Measurements from ENCODE around the gene TSPAN18. TPM values are rescaled to one million over a fixed set of nuclear protein-coding genes. Genes with fewer than 3 reads are reported as not detected.

Gene TSPAN18
- total and polyA plus RNA-seq, 10 of the 15 experiments (the other 5 are each of a cell fraction or from before 2014, with no cell fraction given) = 0.02 to 0.77 (median 0.13) TPM; not detected in 1

DNA sequence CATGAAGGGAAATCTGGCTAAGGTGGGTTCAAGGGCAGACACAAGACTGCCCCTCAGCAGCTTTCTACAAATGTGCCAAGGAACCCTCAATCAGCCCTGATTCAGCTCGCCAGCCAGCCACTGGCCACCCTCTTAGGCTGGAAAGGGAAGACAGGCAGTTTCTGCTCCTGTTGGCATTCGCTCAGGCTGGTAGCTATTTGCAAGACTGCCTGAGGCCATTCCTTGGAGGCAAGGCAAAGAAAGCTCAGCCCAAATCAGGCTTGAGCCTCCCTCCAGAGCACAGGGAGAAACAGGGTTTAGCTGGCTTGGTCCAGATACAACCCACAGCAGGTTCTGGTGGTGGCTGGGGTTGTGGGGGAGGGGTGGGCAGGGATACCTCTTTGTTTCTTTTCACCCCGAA lies 204.7 kb downstream of the TSPAN18 start:
- in situ Hi-C loops (cut with MboI) (loop anchor here (25.0 kb wide), 1 partner anchor 406 kb away; no protein-coding TSS in a partner anchor), intact Hi-C loops (cut with micrococcal nuclease; ENCODE audit: unreplicated experiment) (no loop called here)
- ChIA-PET SMC1A (ENCODE audit: uncharacterized antibody, unreplicated experiment) (interaction anchor here (1.0 to 2.3 kb wide), 2 partner anchors 173 to 175 kb away, joined by 3 to 6 read pairs; no protein-coding TSS in a partner anchor), RAD21 (ENCODE audit: unreplicated experiment) (interaction anchor here (1.2 kb wide), 1 partner anchor 172 kb away, joined by 4 read pairs; no protein-coding TSS in a partner anchor), CTCF (interaction anchor here (1.6 to 16.8 kb wide), 2 partner anchors 29 to 171 kb away, joined by 6 to 571 read pairs; no protein-coding TSS in a partner anchor), POLR2A (no interaction called here)
- no TSS peak for BruUV-seq (replicated peaks)
- DNase-seq (ENCODE audit: low read depth, low spot score) (no peak), ATAC-seq (no peak), FAIRE-seq (no peak)
- no peak overlapping the region for H2AFZ ChIP-seq (ENCODE audit: control insufficient read depth, low read depth, low read length)
- no peaks in the 10 kb centered on the region for H3K36me3 ChIP-seq (ENCODE audit: control insufficient read depth in 2 of 2, insufficient read depth in 2 of 2, low read length in 1 of 2)
- WGBS (ENCODE audit: insufficient coverage, insufficient replicate concordance, low lambda C conversion rate, missing lambda C conversion rate) = 0% methylated on average over 3 of the region's 3 CpGs
- no peaks in the 10 kb centered on the region; the same call in 1 of the 2 replicates for H4K20me1 ChIP-seq (ENCODE audit: control insufficient read depth, insufficient read depth)
- H3K9ac ChIP-seq (ENCODE audit: control insufficient read depth, insufficient read depth, low read length) = no peak overlapping the region
- H3K27ac ChIP-seq (ENCODE audit: control insufficient read depth, insufficient read depth) = no peak overlapping the region
- no peaks in the 10 kb centered on the region for H3K79me2 ChIP-seq (ENCODE audit: control insufficient read depth, insufficient read depth, low read length)
- H3K9me3 ChIP-seq (replicated peaks; ENCODE audit: control insufficient read depth, insufficient read depth, low read length) = no peaks in the 10 kb centered on the region
- no peak overlapping the region for H3K4me3 ChIP-seq
- H3K4me1 ChIP-seq (ENCODE audit: control insufficient read depth, insufficient read depth, low read length) = no peaks in the 10 kb centered on the region
- TF ChIP-seq SIX5 (IDR thresholded peaks at IDR 0.05; ENCODE audit: low read depth, low read length, severe bottlenecking) = no peak
- TF ChIP-seq POLR2AphosphoS5 (IDR thresholded peaks at IDR 0.05; ENCODE audit: low read length) = no peak
- TF ChIP-seq CREB1 (IDR thresholded peaks at IDR 0.05; ENCODE audit: low read depth) = no peak
- no peak for TF ChIP-seq LARP7 (IDR thresholded peaks at IDR 0.05)
- TF ChIP-seq ZNF217 (IDR thresholded peaks at IDR 0.05) = no peak
- no peak for TF ChIP-seq CHD4 (IDR thresholded peaks at IDR 0.05)
- TF ChIP-seq, protein P1, sequence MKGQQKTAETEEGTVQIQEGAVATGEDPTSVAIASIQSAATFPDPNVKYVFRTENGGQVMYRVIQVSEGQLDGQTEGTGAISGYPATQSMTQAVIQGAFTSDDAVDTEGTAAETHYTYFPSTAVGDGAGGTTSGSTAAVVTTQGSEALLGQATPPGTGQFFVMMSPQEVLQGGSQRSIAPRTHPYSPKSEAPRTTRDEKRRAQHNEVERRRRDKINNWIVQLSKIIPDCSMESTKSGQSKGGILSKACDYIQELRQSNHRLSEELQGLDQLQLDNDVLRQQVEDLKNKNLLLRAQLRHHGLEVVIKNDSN (IDR thresholded peaks at IDR 0.05; ENCODE audit: borderline replicate concordance, extremely low read length, insufficient read depth, low read depth, low read length) = no peak
- no peak for TF ChIP-seq RFX5 (IDR thresholded peaks at IDR 0.05; ENCODE audit: low read depth, low read length)
- TF ChIP-seq BRCA1 (IDR thresholded peaks at IDR 0.05; ENCODE audit: low read depth, low read length) = no peak
- no peak for TF ChIP-seq WRNIP1 (IDR thresholded peaks at IDR 0.05; ENCODE audit: borderline replicate concordance, low read depth, low read length)
- no peak for TF ChIP-seq ESRRA (IDR thresholded peaks at IDR 0.05; ENCODE audit: low read length)
- no peak for TF ChIP-seq KLF5 (IDR thresholded peaks at IDR 0.05; ENCODE audit: partially characterized antibody)
- TF ChIP-seq STAT1 (conservative IDR thresholded peaks at IDR 0.05) = no peak
- no peak overlapping the region for H3K4me2 ChIP-seq (ENCODE audit: control insufficient read depth, insufficient read depth)
- H3K27me3 ChIP-seq (replicated peaks in 1 of 2; ENCODE audit: control insufficient read depth in 2 of 2, insufficient read depth in 2 of 2, low read length in 1 of 2) = peaks cover 0 to 1% of the 10 kb centered on the region in 2 experiments; a peak in 2 of 4 replicates
